Spleen (tissue), 11 donors: Measurements from ENCODE around the gene CD164L2. TPM values are rescaled to one million over a fixed set of nuclear protein-coding genes. Genes with fewer than 3 reads are reported as not detected.

Experiments
- DNase-seq: peaks from one replicate; pipeline ENCODE4 v3.0.0-alpha.2; 2020
- H3K27ac ChIP-seq, 8 donors: fragments of 200-600 bp; sonication (generic) in 7 of 8; 1 replicate in 4 of 8; 2 replicates in 4 of 8; pipeline versions ENCODE4 v1.5.0 to v1.8.0; 2016 to 2021; ENCODE audit warnings: inconsistent platforms in 4 of 8, mild to moderate bottlenecking in 4 of 8, moderate library complexity in 1 of 8
- H3K27me3 ChIP-seq, 7 donors: fragments of 200-600 bp; sonication (generic) in 6 of 7; replicated peaks in 1 of 7; 1 replicate in 4 of 7; 2 replicates in 3 of 7; pipeline versions ENCODE4 v1.5.0 to v1.8.0; 2016 to 2021; ENCODE audit warnings: inconsistent platforms in 3 of 7, mild to moderate bottlenecking in 1 of 7
- H3K36me3 ChIP-seq, 6 donors: fragments of 200-600 bp; sonication (generic) in 5 of 6; 1 replicate in 4 of 6; 2 replicates in 2 of 6; pipeline versions ENCODE4 v1.5.0 to v1.8.0; 2016 to 2021; ENCODE audit warnings: inconsistent platforms in 2 of 6
- H3K4me1 ChIP-seq, 6 donors: fragments of 200-600 bp; sonication (generic) in 5 of 6; 1 replicate in 3 of 6; 2 replicates in 3 of 6; pipeline versions ENCODE4 v1.5.0 to v1.8.0; 2016 to 2021; ENCODE audit warnings: inconsistent platforms in 3 of 6
- H3K4me3 ChIP-seq, 8 donors: fragments of 200-600 bp; sonication (generic) in 7 of 8; 1 replicate in 4 of 8; 2 replicates in 4 of 8; pipeline versions ENCODE4 v1.5.0 to v1.8.0; 2016 to 2021; ENCODE audit warnings: inconsistent platforms in 4 of 8, mild to moderate bottlenecking in 4 of 8, moderate library complexity in 2 of 8
- H3K9me3 ChIP-seq, 8 donors: fragments of 200-600 bp; sonication (generic) in 7 of 8; 1 replicate in 4 of 8; 2 replicates in 4 of 8; pipeline versions ENCODE4 v1.5.0 to v1.8.0; 2016 to 2021; ENCODE audit warnings: inconsistent platforms in 4 of 8
- POLR2A ChIP-seq, 3 donors: fragments of 450-650 bp; IDR thresholded peaks; one replicate each; pipeline ENCODE4 v1.5.1; 2017; ENCODE audit warnings: antibody characterized with exemption in 3 of 3, mild to moderate bottlenecking in 1 of 3
- POLR2AphosphoS5 ChIP-seq, 3 donors: sonication (generic); formaldehyde crosslinking; IDR thresholded peaks; one replicate each; pipeline ENCODE4 v1.5.1; 2017; ENCODE audit warnings: antibody characterized with exemption in 3 of 3
- WGBS, 5 donors: extraction: QIAGEN DNeasy Blood & Tissue Kit in 3 of 5; methylation state at CpG; one replicate each; pipeline versions ENCODE4 v1.1.5 to v1.1.7; 2013 to 2018; 5-methylcytosine and 5-hydroxymethylcytosine counted together
- intact Hi-C: fragments of 100-400 bp; cut with DNase I; formaldehyde crosslinking; loops from one replicate; pipeline ENCODE4 v1.15.0; 2023; ENCODE audit warnings: low total_unique reads
- polyA plus RNA-seq, 3 donors: library from polyadenylated mRNA; stranded (reverse); fragments of 200-250 nt; gene quantifications; one replicate each; pipeline ENCODE4 v1.2.1, GENCODE V29; 2013
- total RNA-seq, 7 donors: library from RNA; depleted of rRNA in 3 of 7; stranded (reverse); fragments of >200 nt in 3 of 7; fragmentation: NEBNext Ultra II Directional in 4 of 7; extraction: Animal tissue kit (Norgen Biotek cat#: 25700) in 4 of 7; gene quantifications; one replicate each; pipeline versions ENCODE4 v1.1.0 to v1.2.1, GENCODE V29; 2016 to 2021
- TF ChIP-seq, protein P1 (sequence below), 11 experiments: fragments of 200-600 bp in 7 of 11; fragments of 450-650 bp in 4 of 11; sonication (generic) in 4 of 11; IDR thresholded peaks in 8 of 11; conservative IDR thresholded peaks in 3 of 11; 1 replicate in 7 of 11; 2 replicates in 4 of 11; pipeline versions ENCODE4 v1.4.0 to v1.8.0; 2016 to 2021; ENCODE audit warnings: antibody characterized with exemption in 11 of 11, inconsistent platforms in 4 of 11, mild to moderate bottlenecking in 1 of 11
- donor health status: healthy with polysubstance abuse.
- donor health status: DM: no; HTN: no; CAD: no; lungs with moderate emphysema.
- donor health status: DM: no; HTN: no; CAD: no.
- donor health status: Bipolar disorder and iron deficiency.
- donor health status: healthy.
- donor health status: DM: no; HTN: no; CAD: no.
- donor health status: DM: yes; HTN: yes; CAD: no.

CD164L2 gene
- total and polyA plus RNA-seq, 10 donors, result 0.06 TPM; not detected in 9

DNA sequence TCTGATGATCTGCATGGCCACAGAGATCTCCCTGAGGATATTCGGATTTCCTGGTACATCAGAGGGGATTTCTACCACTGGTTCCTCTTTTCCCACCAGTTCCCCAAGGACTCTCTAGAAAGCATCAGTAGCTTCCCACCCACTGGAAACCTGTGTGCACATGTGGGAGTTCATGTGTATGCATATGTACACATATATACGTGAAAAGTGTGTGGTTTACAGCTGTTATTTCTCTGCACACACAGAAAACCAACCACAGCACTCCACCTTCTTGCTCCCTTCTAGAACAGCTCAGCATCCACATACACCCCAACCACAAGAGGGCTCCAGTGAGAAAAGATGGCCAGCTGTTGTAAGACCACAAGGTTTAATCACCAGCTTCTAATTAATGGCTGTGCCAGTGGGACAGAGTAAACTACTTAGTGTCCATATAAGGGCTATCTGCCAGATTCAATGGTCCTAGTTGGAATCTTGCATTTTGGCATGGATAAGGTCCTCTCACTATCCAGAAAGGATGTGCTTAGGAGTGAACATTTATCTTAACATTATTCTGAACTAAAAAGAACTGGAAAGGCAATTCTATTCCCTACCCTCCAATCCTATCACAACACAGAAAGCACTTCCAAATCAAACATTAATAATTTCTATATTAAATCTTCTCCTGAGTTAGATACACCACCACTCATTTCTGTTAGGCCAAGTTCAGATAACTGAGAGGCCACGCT is 33.4 kb upstream of the CD164L2 start:
- H3K4me1 ChIP-seq, result peaks cover 21 to 59% (median 50%) of the 10 kb centered on the region in 6 donors

DNA sequence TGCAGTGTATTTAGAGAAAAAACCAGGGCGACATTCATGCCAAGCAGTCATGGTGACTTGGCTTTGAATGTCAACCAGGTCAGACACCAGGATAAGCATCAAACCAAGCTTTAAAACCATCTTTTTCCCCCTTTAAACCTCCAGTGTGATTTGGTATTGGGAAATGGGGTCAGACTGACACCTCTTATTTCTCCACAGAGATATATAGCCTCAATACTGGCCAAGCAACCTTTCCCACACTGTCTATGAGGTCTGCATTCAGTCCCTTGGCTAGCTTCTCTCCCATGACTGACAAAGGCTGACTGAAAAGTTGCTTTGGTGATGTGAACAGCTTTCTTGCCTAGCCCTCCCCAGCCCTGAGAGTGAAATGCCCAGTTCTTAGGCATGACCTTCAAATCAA is 31.0 kb upstream of the CD164L2 start:
- Histone ChIP-seq H3K27ac (peak overlapping the region in 2 of 8 donors; percentile 0 to 6), H3K27me3 (no peaks in the 10 kb centered on the region), H3K36me3 (peaks cover 5 to 100% (median 92%) of the 10 kb centered on the region in 6 donors), H3K4me3 (no peak overlapping the region), H3K4me1 (peaks cover 21 to 36% (median 32%) of the 10 kb centered on the region in 6 donors), H3K9me3 (no peaks in the 10 kb centered on the region)
- intact Hi-C loops, result no loop called here
- DNase-seq, result no peak
- TF ChIP-seq POLR2A (IDR thresholded peaks at IDR 0.05) (no peak), POLR2AphosphoS5 (IDR thresholded peaks at IDR 0.05) (peak in 1 of 3 donors; percentile 28)
- TF ChIP-seq, protein P1, sequence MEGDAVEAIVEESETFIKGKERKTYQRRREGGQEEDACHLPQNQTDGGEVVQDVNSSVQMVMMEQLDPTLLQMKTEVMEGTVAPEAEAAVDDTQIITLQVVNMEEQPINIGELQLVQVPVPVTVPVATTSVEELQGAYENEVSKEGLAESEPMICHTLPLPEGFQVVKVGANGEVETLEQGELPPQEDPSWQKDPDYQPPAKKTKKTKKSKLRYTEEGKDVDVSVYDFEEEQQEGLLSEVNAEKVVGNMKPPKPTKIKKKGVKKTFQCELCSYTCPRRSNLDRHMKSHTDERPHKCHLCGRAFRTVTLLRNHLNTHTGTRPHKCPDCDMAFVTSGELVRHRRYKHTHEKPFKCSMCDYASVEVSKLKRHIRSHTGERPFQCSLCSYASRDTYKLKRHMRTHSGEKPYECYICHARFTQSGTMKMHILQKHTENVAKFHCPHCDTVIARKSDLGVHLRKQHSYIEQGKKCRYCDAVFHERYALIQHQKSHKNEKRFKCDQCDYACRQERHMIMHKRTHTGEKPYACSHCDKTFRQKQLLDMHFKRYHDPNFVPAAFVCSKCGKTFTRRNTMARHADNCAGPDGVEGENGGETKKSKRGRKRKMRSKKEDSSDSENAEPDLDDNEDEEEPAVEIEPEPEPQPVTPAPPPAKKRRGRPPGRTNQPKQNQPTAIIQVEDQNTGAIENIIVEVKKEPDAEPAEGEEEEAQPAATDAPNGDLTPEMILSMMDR (IDR thresholded peaks at IDR 0.05 in 8 of 11, conservative IDR thresholded peaks at IDR 0.05 in 3 of 11), result no peak
- WGBS, 5 donors, result 80 to 95% (median 94%) methylated on average over 1 of the region's 1 CpG

More for the DNA sequence above, 33.4 kb upstream of the CD164L2 start:
- intact Hi-C loops, result loop anchor here (5.0 kb wide), 1 partner anchor 191 kb away; no protein-coding TSS in a partner anchor
- DNase-seq, result no peak
- TF ChIP-seq POLR2AphosphoS5 (IDR thresholded peaks at IDR 0.05) (peak in 1 of 3 donors; percentile 64), POLR2A (IDR thresholded peaks at IDR 0.05) (no peak)
- TF ChIP-seq, protein P1 (IDR thresholded peaks at IDR 0.05 in 8 of 11, conservative IDR thresholded peaks at IDR 0.05 in 3 of 11), result peak; percentile 28 to 79 (median 70)
- no peak overlapping the region for H3K4me3 ChIP-seq
- peaks cover 5 to 86% (median 72%) of the 10 kb centered on the region in 6 donors for H3K36me3 ChIP-seq
- WGBS, 5 donors, result 40 to 56% (median 53%) methylated on average over 3 of the region's 3 CpGs
- no peaks in the 10 kb centered on the region for H3K9me3 ChIP-seq
- peak overlapping the region in 7 of 8 donors; percentile 3 to 75 (median 54) for H3K27ac ChIP-seq
- H3K27me3 ChIP-seq, result no peaks in the 10 kb centered on the region

DNA sequence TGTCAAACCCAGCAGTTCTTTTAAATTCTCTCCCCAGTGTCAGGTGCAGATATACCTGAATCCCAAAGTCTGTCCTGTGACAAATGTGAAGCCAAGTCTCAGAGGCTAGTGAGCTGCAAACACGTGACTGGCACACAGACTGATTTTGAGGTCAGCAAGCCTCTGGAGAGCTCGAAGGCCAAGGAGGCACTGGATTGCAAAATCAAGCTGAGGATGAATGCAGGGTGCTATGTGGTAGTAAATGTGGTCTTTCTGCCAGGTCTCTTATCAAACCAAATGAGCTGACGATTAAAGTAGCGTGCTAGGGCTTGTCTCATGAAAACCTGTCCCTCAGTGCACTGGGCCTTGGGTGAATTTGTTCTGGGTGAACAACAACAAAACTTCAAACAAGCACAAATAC is 29.9 kb upstream of the CD164L2 start:
- Histone ChIP-seq H3K9me3 (no peaks in the 10 kb centered on the region), H3K27ac (peak overlapping the region in 1 of 8 donors; percentile 16), H3K4me1 (peaks cover 14 to 26% (median 21%) of the 10 kb centered on the region in 6 donors), H3K4me3 (no peak overlapping the region), H3K27me3 (no peaks in the 10 kb centered on the region), H3K36me3 (peaks cover 5 to 100% (median 96%) of the 10 kb centered on the region in 6 donors)
- no peak for TF ChIP-seq POLR2A (IDR thresholded peaks at IDR 0.05)
- no peak for TF ChIP-seq POLR2AphosphoS5 (IDR thresholded peaks at IDR 0.05)
- TF ChIP-seq, protein P1 (IDR thresholded peaks at IDR 0.05 in 8 of 11, conservative IDR thresholded peaks at IDR 0.05 in 3 of 11), result no peak
- whole genome bisulfite sequencing, 5 donors, result 66 to 89% (median 83%) methylated on average over 4 of the region's 4 CpGs
- intact Hi-C loops, result no loop called here
- DNase-seq, result no peak

- Histone ChIP-seq H3K9me3 (no peaks in the 10 kb centered on the region), H3K4me1 (peaks cover 12 to 24% (median 18%) of the 10 kb centered on the region in 6 donors), H3K4me3 (no peak overlapping the region), H3K36me3 (peaks cover 5 to 100% (median 98%) of the 10 kb centered on the region in 6 donors), H3K27ac (no peak overlapping the region), H3K27me3 (no peaks in the 10 kb centered on the region)
- intact Hi-C loops, result no loop called here
- WGBS, 5 donors, result 85 to 94% (median 93%) methylated on average over 4 of the region's 4 CpGs
- TF ChIP-seq POLR2A (IDR thresholded peaks at IDR 0.05) (no peak), POLR2AphosphoS5 (IDR thresholded peaks at IDR 0.05) (no peak)
- TF ChIP-seq, protein P1 (IDR thresholded peaks at IDR 0.05 in 8 of 11, conservative IDR thresholded peaks at IDR 0.05 in 3 of 11), result no peak
- no peak for DNase-seq
Measured at GRCh38 chr1:27412502-27412901, 29.4 kb upstream of the CD164L2 start.
